ENCODE results near the gene ATP8B3. TPM values are rescaled to one million over a fixed set of nuclear protein-coding genes. Genes with fewer than 3 reads are reported as not detected.

The ATP8B3 gene
- total and polyA plus RNA-seq, 2 experiments from 2014 or later, result 2.1 to 6.0 TPM

- H4K20me1 ChIP-seq (replicated peaks; ENCODE audit: insufficient read depth), result peaks cover 21% of the 10 kb centered on the region; the same call in 1 of the 2 replicates
- H3K4me3 Mint-ChIP-seq, result peak overlapping the region; percentile 55
- peaks cover 63% of the 10 kb centered on the region for H3K4me1 ChIP-seq (ENCODE audit: insufficient read depth)
- H3K36me3 Mint-ChIP-seq (ENCODE audit: low read depth), result peaks cover 3% of the 10 kb centered on the region; the same call in 1 of the 3 replicates
- H3K4me2 ChIP-seq, result peak overlapping the region; percentile 98
- TF ChIP-seq, protein P1, sequence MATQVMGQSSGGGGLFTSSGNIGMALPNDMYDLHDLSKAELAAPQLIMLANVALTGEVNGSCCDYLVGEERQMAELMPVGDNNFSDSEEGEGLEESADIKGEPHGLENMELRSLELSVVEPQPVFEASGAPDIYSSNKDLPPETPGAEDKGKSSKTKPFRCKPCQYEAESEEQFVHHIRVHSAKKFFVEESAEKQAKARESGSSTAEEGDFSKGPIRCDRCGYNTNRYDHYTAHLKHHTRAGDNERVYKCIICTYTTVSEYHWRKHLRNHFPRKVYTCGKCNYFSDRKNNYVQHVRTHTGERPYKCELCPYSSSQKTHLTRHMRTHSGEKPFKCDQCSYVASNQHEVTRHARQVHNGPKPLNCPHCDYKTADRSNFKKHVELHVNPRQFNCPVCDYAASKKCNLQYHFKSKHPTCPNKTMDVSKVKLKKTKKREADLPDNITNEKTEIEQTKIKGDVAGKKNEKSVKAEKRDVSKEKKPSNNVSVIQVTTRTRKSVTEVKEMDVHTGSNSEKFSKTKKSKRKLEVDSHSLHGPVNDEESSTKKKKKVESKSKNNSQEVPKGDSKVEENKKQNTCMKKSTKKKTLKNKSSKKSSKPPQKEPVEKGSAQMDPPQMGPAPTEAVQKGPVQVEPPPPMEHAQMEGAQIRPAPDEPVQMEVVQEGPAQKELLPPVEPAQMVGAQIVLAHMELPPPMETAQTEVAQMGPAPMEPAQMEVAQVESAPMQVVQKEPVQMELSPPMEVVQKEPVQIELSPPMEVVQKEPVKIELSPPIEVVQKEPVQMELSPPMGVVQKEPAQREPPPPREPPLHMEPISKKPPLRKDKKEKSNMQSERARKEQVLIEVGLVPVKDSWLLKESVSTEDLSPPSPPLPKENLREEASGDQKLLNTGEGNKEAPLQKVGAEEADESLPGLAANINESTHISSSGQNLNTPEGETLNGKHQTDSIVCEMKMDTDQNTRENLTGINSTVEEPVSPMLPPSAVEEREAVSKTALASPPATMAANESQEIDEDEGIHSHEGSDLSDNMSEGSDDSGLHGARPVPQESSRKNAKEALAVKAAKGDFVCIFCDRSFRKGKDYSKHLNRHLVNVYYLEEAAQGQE (IDR thresholded peaks at IDR 0.05; ENCODE audit: unreplicated experiment), result no peak
- TF ChIP-seq CTCF (conservative IDR thresholded peaks at IDR 0.05; ENCODE audit: low read depth in 2 of 2), result no peak
- TF ChIP-seq CREB1 (CRISPR knock-in tag; IDR thresholded peaks at IDR 0.05; ENCODE audit: low read depth), result peak; percentile 9; the same call in 1 of the 2 replicates
- TF ChIP-seq ZNF331 (CRISPR knock-in tag; IDR thresholded peaks at IDR 0.05; ENCODE audit: low read depth), result no peak
- TF ChIP-seq NANOG (IDR thresholded peaks at IDR 0.05; ENCODE audit: borderline replicate concordance), result no peak
- TF ChIP-seq EZH2 (IDR thresholded peaks at IDR 0.05; ENCODE audit: low read depth, unreplicated experiment), result no peak
- no peak for TF ChIP-seq ETS1 (IDR thresholded peaks at IDR 0.05)
- no peak for TF ChIP-seq STAT1 (IDR thresholded peaks at IDR 0.05; ENCODE audit: unreplicated experiment)
- TF ChIP-seq, protein P2, sequence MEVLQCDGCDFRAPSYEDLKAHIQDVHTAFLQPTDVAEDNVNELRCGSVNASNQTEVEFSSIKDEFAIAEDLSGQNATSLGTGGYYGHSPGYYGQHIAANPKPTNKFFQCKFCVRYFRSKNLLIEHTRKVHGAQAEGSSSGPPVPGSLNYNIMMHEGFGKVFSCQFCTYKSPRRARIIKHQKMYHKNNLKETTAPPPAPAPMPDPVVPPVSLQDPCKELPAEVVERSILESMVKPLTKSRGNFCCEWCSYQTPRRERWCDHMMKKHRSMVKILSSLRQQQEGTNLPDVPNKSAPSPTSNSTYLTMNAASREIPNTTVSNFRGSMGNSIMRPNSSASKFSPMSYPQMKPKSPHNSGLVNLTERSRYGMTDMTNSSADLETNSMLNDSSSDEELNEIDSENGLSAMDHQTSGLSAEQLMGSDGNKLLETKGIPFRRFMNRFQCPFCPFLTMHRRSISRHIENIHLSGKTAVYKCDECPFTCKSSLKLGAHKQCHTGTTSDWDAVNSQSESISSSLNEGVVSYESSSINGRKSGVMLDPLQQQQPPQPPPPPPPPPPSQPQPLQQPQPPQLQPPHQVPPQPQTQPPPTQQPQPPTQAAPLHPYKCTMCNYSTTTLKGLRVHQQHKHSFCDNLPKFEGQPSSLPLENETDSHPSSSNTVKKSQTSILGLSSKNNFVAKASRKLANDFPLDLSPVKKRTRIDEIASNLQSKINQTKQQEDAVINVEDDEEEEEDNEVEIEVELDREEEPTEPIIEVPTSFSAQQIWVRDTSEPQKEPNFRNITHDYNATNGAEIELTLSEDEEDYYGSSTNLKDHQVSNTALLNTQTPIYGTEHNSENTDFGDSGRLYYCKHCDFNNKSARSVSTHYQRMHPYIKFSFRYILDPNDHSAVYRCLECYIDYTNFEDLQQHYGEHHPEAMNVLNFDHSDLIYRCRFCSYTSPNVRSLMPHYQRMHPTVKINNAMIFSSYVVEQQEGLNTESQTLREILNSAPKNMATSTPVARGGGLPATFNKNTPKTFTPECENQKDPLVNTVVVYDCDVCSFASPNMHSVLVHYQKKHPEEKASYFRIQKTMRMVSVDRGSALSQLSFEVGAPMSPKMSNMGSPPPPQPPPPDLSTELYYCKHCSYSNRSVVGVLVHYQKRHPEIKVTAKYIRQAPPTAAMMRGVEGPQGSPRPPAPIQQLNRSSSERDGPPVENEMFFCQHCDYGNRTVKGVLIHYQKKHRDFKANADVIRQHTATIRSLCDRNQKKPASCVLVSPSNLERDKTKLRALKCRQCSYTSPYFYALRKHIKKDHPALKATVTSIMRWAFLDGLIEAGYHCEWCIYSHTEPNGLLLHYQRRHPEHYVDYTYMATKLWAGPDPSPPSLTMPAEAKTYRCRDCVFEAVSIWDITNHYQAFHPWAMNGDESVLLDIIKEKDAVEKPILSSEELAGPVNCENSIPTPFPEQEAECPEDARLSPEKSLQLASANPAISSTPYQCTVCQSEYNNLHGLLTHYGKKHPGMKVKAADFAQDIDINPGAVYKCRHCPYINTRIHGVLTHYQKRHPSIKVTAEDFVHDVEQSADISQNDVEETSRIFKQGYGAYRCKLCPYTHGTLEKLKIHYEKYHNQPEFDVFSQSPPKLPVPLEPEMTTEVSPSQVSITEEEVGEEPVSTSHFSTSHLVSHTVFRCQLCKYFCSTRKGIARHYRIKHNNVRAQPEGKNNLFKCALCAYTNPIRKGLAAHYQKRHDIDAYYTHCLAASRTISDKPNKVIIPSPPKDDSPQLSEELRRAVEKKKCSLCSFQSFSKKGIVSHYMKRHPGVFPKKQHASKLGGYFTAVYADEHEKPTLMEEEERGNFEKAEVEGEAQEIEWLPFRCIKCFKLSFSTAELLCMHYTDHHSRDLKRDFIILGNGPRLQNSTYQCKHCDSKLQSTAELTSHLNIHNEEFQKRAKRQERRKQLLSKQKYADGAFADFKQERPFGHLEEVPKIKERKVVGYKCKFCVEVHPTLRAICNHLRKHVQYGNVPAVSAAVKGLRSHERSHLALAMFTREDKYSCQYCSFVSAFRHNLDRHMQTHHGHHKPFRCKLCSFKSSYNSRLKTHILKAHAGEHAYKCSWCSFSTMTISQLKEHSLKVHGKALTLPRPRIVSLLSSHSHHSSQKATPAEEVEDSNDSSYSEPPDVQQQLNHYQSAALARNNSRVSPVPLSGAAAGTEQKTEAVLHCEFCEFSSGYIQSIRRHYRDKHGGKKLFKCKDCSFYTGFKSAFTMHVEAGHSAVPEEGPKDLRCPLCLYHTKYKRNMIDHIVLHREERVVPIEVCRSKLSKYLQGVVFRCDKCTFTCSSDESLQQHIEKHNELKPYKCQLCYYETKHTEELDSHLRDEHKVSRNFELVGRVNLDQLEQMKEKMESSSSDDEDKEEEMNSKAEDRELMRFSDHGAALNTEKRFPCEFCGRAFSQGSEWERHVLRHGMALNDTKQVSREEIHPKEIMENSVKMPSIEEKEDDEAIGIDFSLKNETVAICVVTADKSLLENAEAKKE (CRISPR knock-in tag; IDR thresholded peaks at IDR 0.05), result no peak
- peak overlapping the region; percentile 94 for H3K4me3 ChIP-seq
- H3K79me2 ChIP-seq (replicated peaks; ENCODE audit: insufficient read depth), result peaks cover 57% of the 10 kb centered on the region
- H3K36me3 ChIP-seq (ENCODE audit: insufficient read depth), result no peaks in the 10 kb centered on the region
- H3K27ac ChIP-seq (ENCODE audit: low read depth), result no peak overlapping the region
- no peak overlapping the region for H2AFZ ChIP-seq
- peaks cover 45% of the 10 kb centered on the region for H3K4me1 Mint-ChIP-seq
- DNase-seq (ENCODE audit: low spot score) (no peak), ATAC-seq (peak; percentile 3)
- no peaks in the 10 kb centered on the region for H3K9me2 ChIP-seq (ENCODE audit: insufficient read depth)
- H3K9me3 Mint-ChIP-seq, result no peaks in the 10 kb centered on the region
- H3K27me3 ChIP-seq (ENCODE audit: insufficient read depth), result peaks cover 16% of the 10 kb centered on the region
- no peak overlapping the region for H3K27ac Mint-ChIP-seq
- H3F3A ChIP-seq (replicated peaks; ENCODE audit: low read depth), result peaks cover 10% of the 10 kb centered on the region; the same call in 1 of the 2 replicates
- peaks cover 22% of the 10 kb centered on the region for H3K27me3 Mint-ChIP-seq (ENCODE audit: insufficient read depth, low read depth, poor library complexity)
These were observed 47.3 kb upstream of the ATP8B3 start for GRCh38 chr19:1859331-1859781.

All from GM23338 (cell line).